ENCODE results near the gene ELMO2.

- TF ChIP-seq EZH2 (IDR thresholded peaks at IDR 0.05; ENCODE audit: insufficient read depth, poor library complexity, severe bottlenecking), result no peak
- no peak for TF ChIP-seq EZH2phosphoT487 (IDR thresholded peaks at IDR 0.05; ENCODE audit: insufficient read depth, low read depth)
These were observed 8.2 kb upstream of the ELMO2 start for GRCh38 chr20:46414608-46415007.

Data from GM23248 (cell line).